ENCODE data around the gene ATXN1.

Gene ATXN1

GRCh38 chr6:16585805-16586204 lies 175.5 kb downstream of the ATXN1 start:
- H3K4me3 ChIP-seq (ENCODE audit: low read depth, low read length), result no peak overlapping the region
- no peak for TF ChIP-seq CTCF (IDR thresholded peaks at IDR 0.05; ENCODE audit: low read depth, low read length)

GRCh38 chr6:16583144-16583762 lies 178.0 kb downstream of the ATXN1 start:
- no peak overlapping the region for H3K4me3 ChIP-seq (ENCODE audit: low read depth, low read length)
- no peak for TF ChIP-seq CTCF (IDR thresholded peaks at IDR 0.05; ENCODE audit: low read depth, low read length)

GRCh38 chr6:16582446-16583143 lies 178.7 kb downstream of the ATXN1 start:
- no peak overlapping the region for H3K4me3 ChIP-seq (ENCODE audit: low read depth, low read length)
- TF ChIP-seq CTCF (IDR thresholded peaks at IDR 0.05; ENCODE audit: low read depth, low read length), result no peak

- no peak overlapping the region for H3K4me3 ChIP-seq (ENCODE audit: low read depth, low read length)
- TF ChIP-seq CTCF (IDR thresholded peaks at IDR 0.05; ENCODE audit: low read depth, low read length), result no peak
Measured at GRCh38 chr6:16578695-16579285, 182.5 kb downstream of the ATXN1 start.

- no peak for TF ChIP-seq CTCF (IDR thresholded peaks at IDR 0.05; ENCODE audit: low read depth, low read length)
- H3K4me3 ChIP-seq (ENCODE audit: low read depth, low read length), result no peak overlapping the region
Measured at GRCh38 chr6:16576451-16577368, 184.6 kb downstream of the ATXN1 start.

GRCh38 chr6:16575655-16576054 lies 185.6 kb downstream of the ATXN1 start:
- H3K4me3 ChIP-seq (ENCODE audit: low read depth, low read length), result no peak overlapping the region
- TF ChIP-seq CTCF (IDR thresholded peaks at IDR 0.05; ENCODE audit: low read depth, low read length), result no peak
